ENCODE results near the gene FAH.

FAH gene

DNA sequence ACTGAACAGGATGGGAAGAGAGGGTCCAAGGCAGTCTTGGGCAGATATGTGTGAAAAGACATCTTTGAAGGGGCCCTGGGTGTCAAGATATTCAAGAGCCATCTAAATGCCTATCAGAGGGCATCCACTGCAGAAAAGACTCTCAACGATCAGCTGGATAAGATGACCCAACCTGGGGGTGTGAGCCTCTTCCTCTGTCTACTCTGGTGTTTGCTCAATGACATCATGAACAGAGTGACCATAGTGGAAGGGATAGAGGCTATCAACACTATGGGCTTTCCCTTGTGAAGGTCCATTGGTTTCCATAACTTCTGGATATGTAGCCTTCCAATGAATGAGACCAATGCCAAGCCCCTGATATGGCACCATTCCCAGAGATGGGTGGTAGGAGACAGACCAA is 42.1 kb downstream of the FAH start:
- no peak for DNase-seq (ENCODE audit: low read depth)
- TF ChIP-seq CTCF (IDR thresholded peaks at IDR 0.05; ENCODE audit: low read depth, low read length) = no peak
- TF ChIP-seq MYC (IDR thresholded peaks at IDR 0.05; ENCODE audit: low read depth, low read length) = no peak
- no peak for TF ChIP-seq POLR2A (IDR thresholded peaks at IDR 0.05; ENCODE audit: extremely low read depth, insufficient read length)
- TF ChIP-seq, protein P1, sequence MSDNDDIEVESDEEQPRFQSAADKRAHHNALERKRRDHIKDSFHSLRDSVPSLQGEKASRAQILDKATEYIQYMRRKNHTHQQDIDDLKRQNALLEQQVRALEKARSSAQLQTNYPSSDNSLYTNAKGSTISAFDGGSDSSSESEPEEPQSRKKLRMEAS (IDR thresholded peaks at IDR 0.05; ENCODE audit: low read depth, low read length) = no peak
- H3K4me3 ChIP-seq (ENCODE audit: low read depth, low read length) = no peak overlapping the region

DNA sequence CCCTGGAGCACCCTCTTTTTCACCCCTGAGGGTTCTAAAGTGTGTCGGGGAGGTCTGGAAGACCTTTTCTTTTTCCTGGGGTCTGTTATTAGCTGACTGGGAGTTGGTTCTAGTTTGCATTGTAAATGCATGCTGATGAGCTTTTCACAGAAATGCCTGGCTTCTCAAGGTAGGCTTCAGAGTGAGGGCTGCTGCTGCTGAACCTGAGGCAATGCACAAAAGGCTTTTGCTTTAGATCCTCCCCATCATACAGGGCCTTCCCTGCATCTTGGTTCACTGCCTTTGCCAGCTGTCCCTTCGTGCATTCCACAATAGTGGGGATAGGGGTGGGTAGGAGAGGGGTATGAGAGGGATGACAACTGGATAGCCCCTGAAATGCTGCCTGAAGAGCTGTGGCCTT is 46.6 kb downstream of the FAH start:
- TF ChIP-seq, protein P1 (IDR thresholded peaks at IDR 0.05; ENCODE audit: low read depth, low read length) = no peak
- TF ChIP-seq POLR2A (IDR thresholded peaks at IDR 0.05; ENCODE audit: extremely low read depth, insufficient read length) (no peak), MYC (IDR thresholded peaks at IDR 0.05; ENCODE audit: low read depth, low read length) (no peak), CTCF (IDR thresholded peaks at IDR 0.05; ENCODE audit: low read depth, low read length) (no peak)
- no peak for DNase-seq (ENCODE audit: low read depth)
- H3K4me3 ChIP-seq (ENCODE audit: low read depth, low read length) = no peak overlapping the region

DNA sequence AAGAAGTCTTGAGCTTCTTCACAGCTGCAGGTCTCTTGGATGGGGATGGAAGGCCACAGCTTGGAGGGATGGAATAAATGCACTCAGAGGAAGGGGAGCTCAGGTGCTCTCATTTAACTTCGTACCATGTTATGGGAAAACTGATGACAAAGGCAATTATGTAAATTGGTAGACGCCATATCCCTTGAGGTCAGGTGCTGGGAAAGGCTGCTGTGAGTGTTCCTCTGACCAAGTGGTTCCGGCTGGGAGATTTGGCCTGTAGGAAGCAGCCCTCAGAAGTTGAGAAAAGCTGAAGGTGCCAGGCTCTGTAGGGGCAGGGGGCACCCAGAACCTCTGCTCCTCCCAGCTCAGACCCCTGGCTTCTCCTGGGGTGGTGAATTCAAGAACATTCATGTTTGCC is 47.1 kb downstream of the FAH start:
- DNase-seq (ENCODE audit: low read depth) = no peak
- TF ChIP-seq CTCF (IDR thresholded peaks at IDR 0.05; ENCODE audit: low read depth, low read length) = no peak
- TF ChIP-seq POLR2A (IDR thresholded peaks at IDR 0.05; ENCODE audit: extremely low read depth, insufficient read length) = no peak
- no peak for TF ChIP-seq MYC (IDR thresholded peaks at IDR 0.05; ENCODE audit: low read depth, low read length)
- TF ChIP-seq, protein P1 (IDR thresholded peaks at IDR 0.05; ENCODE audit: low read depth, low read length) = no peak

GRCh38 chr15:80201256-80202015 is 48.6 kb downstream of the FAH start:
- TF ChIP-seq MYC (IDR thresholded peaks at IDR 0.05; ENCODE audit: low read depth, low read length) (no peak), CTCF (IDR thresholded peaks at IDR 0.05; ENCODE audit: low read depth, low read length) (no peak), POLR2A (IDR thresholded peaks at IDR 0.05; ENCODE audit: extremely low read depth, insufficient read length) (no peak)
- TF ChIP-seq, protein P1 (IDR thresholded peaks at IDR 0.05; ENCODE audit: low read depth, low read length) = no peak
- H3K4me3 ChIP-seq (ENCODE audit: low read depth, low read length) = no peak overlapping the region

More for the DNA sequence above, 47.1 kb downstream of the FAH start:
- H3K4me3 ChIP-seq (ENCODE audit: low read depth, low read length) = no peak overlapping the region

DNA sequence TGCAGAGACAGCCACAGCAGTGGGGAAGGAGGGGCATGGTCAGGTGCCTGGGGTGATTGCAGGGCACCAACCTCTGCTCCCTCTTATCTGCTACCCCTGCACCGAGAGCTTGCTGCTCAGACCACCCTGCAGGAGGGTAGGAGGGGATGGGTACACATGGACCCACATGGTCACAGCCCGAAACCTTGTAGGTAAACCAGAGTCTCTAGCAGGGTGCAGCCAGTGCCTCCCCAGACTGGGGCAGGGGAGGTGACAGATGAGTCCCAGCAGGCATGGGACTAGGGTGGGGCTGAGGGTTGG is 49.2 kb downstream of the FAH start:
- no peak overlapping the region for H3K4me3 ChIP-seq (ENCODE audit: low read depth, low read length)
- DNase-seq (ENCODE audit: low read depth) = no peak
- TF ChIP-seq POLR2A (IDR thresholded peaks at IDR 0.05; ENCODE audit: extremely low read depth, insufficient read length) (no peak), CTCF (IDR thresholded peaks at IDR 0.05; ENCODE audit: low read depth, low read length) (no peak), MYC (IDR thresholded peaks at IDR 0.05; ENCODE audit: low read depth, low read length) (no peak)
- TF ChIP-seq, protein P1 (IDR thresholded peaks at IDR 0.05; ENCODE audit: low read depth, low read length) = no peak

More at GRCh38 chr15:80201256-80202015, 48.6 kb downstream of the FAH start:
- no peak for DNase-seq (ENCODE audit: low read depth)
